NCI-H510A treated with DMSO at 0.1 percent for 48 hours (cell line): Measurements from ENCODE around the gene MMP23B.
A peak's percentile ranks its signal among the peaks of the same experiment; 100 is the strongest.
"Not testable (repeated sequence)": the region's sequence is repeated elsewhere in the genome, so short reads cannot be mapped to it uniquely, and the experiment has no call there.

Experiments
- DNase-seq: peaks from one replicate; lab custom pipeline; 2025; lab: John Stamatoyannopoulos, UW

MMP23B gene

DNA sequence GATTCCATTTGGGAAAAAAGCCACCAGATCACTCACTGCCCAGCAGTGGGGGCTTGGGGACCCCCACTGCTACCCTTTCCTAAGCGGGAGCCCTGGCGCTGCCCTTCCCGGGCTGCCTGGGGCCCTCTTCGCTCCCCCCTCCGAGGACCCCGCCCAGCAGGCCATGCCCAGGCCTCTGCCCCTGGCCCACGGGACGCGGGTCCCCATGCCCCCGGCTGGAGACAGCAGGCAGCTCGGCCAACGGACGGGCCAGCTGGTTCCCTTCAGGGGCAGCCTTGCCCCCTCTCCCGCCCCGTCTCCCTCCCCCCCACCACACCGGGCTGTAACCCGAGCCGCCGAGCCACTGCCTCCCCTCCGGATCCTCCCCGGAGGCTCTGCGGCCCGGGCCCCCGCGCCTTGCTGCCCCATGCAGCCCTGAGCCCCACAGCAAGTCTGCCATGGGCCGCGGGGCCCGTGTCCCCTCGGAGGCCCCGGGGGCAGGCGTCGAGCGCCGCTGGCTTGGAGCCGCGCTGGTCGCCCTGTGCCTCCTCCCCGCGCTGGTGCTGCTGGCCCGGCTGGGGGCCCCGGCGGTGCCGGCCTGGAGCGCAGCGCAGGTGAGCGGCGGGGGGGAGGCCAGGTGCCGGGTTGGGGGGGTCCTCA, at the start of gene MMP23B:
TSS of gene MMP23B (plus strand) at position 392 of the 639 bp plus-strand sequence. CDS start at position 438, 46 bp downstream.
- peak; percentile 49 for DNase-seq

DNA sequence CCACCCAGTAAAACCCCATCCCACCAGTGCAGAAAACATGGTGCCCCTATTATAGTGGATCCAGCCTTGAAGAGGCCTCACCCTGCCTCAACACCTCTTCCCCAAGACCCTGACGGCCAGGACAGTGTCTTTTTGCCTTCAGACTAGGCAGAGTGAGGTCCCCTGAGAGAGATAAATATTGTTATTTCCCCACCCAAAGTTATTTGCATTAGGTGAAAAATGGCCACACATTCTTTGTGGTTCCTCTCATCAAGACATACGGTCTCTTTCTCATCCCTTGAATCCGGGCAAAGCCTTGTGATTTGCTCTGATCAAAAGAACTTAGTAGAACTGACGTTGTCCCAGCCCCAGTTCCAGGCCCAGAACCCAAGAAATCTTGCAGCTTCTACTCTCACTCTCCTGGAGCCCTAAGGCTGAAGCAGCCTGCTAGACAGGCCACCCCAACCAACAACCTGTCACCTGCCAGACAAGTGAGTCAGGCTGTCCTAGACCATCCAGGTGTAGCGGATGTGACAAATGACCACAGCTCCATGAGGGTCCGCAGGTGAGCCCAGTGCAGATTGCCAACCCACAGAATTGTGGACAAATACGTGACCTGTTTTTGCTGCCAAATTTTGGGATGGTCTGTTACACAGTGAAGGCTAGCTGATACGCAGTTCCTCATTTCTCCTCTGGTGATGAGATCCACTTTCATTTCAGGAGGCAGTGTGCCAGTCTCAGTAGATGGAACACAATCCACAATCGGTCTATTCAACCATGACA, 49.2 kb upstream of the MMP23B start:
- DNase-seq: no peak

DNA sequence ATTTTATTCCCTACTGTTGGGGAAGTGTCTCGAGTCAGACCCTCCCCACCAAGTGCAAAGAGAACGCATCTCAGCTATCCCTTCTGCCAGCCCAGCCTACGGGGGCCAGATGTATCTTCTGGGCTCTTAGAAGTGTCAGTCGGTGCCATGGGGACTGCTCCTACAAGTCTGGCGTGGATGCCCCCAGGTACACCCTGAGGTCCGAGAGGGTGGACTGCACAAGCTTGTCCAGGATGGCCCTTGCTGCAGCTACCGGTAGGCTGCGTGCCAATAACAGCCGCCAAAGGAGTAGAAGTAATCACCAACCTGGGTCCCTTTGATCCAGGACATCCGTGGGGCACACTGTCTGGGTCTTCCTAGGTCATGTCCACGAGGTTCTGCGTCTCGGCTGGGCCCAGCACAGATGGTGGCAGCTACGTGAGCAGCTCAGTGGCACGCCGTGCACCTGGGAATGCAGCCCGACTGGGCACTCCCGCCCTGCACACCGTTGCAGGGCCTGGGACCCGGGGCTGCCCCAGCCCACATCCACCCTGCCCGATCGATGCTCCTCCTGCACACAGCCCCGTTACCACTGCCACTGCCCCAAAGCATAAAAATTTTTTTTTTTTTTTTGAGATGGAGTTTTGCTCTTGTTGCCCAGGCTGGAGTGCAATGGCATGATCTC, 48.5 kb upstream of the MMP23B start:
- no peak for DNase-seq

DNA sequence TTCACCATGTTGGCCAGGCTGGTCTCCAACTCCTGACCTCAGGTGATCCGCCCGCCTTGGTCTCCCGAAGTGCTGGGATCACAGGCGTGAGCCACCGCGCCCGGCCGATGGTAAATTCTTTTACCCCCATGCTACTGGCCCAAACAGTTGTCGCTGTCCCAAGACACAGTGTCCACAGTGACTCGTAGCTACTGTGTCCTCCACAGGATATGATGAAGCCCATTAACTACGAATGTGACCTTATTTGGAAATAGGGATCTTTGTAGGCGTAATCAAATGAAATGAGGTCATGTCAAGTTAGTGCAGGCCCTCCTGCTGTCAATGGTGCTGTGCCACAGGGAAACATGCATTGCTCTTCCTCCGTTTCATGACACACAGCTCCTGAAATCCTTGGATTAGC, 40.5 kb upstream of the MMP23B start:
- no peak for DNase-seq

DNA sequence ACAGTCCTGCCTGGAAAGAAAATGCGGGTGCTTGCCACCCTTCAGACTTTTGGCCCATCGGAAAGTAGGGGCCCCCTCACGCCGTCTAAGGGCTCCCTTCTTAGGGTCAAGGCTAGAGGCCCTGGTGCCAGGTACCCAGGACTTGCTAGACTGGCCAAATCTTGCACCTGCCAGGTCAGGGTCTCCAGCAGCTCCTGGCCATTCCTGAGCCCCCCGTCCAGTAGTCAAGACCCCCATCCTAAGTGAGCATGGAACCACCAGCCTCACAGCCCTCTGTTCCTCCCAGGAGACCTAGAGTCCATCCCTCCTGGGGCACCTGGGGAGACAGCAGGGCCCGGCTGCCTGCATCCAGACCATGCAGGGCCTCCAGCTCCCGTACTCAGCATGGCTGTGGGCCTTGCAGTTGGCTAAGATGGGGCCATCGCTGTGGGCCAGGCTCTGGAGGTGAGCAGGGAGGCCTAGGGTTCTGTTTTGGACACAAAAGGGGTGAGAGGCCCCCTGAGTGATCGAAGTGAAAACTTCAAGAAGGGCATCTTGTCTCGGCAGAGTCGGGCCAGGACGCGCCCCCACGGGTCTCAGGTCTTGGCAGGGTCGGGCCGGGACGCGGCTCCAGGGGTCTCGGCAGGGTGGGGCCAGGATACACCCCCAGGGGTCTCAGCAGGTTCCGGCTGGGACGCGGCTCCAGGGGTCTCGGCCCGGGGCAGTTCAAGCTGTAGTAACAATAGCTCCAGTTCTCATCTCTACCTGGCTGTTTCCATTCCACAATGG, 38.0 kb upstream of the MMP23B start:
- DNase-seq: no peak

DNA sequence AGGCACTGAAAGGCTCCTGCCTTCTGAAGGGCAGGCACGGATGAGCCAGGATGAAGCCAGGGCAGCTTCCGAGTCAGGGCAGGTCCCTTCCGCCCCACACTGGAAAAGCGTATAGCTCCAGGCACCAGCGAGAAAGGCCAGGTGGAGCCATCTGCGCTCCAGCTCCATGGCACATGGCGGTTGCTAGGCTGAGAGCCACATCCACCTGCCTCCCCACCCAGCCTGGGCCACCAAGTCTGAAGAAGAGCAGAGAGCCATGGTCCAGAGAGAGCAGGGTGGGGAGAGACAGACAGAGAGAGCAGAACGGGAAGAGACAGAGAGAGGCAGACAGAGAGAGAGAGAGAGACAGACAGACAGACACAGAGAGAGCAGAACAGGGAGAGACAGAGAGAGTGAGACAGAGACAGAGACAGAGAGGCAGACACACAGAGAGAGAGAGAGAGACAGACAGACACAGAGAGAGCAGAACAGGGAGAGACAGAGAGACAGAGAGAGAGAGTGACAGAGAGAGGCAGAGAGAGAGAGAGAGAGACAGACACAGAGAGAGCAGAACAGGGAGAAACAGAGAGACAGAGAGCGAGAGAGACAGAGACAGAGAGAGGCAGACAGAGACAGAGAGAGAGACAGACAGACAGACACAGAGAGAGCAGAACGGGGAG, 37.2 kb upstream of the MMP23B start:
- peak; percentile 82 for DNase-seq

DNA sequence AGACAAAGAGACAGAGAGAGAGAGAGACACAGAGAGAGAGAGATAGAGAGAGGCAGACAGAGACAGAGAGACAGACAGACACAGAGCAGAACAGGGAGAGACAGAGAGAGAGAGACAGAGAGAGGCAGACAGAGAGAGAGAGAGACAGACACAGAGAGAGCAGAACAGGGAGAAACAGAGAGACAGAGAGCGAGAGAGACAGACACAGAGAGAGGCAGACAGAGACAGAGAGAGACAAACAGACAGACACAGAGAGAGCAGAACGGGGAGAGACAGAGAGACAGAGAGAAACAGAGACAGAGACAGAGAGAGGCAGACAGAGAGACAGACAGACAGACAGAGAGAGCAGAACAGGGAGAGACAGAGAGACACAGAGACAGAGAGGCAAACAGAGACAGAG, 36.6 kb upstream of the MMP23B start:
- not testable (repeated sequence) for DNase-seq

DNA sequence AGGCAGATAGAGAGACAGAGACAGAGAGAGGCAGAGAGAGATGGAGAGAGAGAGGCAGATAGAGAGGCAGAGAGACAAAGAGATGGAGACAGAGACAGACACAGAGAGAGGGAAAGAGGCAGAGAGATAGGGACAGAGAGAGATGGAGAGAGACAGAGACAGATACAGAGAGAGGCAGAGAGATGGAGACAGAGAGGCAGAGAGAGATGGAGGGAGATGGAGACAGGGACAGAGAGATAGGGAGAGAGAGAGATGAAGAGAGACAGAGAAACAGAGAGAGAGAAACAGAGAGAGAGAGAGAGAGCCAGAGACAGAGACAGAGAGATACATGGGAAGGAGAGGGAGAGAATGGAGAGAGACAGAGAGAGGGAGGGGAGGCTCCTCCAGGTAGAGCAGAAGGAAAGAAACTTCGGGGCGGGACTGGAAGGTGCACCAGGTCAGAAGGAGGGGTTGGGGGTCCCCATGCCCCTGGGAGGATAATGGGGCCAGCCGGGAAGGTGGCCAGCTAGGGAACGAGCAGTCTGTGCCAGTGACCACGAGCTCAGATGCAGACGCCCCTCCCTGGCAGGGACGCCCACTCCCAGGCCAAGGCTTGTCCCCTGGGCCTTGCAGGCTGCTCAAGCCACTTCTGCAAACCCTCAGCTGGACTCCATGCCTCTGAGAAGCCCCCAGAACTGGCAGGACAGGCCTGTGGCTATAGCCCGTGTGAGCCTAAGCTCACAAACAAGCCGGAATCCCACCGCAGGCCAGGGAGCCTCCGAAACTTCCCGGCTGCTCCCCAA, 35.3 kb upstream of the MMP23B start:
- DNase-seq: no peak

DNA sequence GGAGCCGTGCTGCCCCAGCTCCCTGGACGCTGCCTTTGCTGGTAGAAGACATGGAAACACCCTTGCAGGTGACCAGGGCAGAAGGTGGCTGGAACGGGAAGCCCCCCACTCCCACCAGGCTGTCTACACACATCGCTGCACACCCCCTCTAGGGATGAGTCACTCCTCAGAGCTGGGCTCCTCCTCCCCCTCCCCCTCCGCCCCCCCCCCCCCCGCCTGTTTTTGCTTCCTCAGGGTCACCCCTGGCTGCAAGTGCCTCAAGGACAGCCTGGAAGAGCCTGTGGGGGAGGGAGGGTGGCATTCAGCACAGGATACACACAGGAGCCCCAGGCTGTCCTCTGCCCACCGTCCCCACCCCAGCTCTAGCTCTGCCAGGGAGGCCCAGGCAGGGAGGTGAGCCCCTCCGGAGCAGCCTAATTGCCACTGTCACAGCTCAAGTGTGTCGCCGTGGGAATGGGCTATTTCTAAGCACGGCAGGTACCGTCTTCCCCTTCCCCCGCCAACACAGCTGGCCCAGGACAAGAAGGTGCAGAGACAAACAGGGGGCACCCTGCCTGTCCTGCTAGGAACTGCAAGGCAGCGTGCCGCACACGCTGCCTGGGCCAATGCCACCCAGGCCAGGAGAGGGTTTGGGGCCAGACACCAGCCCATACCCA, 34.6 kb upstream of the MMP23B start:
- no peak for DNase-seq

DNA sequence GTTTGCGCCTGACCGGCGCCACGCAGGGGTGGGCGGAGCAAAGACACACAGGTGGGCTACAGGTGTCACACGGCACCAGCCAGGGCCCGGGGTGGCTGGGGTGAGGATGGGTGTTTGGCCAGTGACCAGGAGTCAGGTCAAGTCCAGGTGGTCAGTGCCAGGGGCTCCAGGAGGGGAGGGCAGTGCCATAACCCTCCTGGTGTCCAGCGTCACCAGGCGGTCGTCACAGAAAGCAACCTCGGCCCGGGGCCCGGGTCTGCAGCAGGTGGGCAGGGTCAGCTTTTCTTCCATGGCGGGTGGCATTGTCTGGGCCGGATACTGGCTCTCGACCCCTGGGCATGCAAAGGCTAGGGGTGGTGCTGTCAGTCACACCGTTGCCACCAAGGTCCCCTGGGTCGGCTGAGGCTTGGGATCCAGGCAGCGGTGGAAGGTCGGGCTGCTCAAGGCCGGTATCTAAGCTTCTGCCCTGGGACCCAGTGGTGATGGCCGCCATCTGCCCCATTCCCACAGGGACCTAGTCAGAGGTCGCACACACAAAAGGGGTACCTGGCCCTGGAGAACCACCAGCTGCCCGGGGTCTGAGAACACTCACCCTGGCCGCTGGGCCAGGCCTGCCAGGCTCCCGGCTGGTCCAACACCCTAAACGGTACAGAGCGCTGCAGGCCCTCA, 33.8 kb upstream of the MMP23B start:
- DNase-seq: no peak

DNA sequence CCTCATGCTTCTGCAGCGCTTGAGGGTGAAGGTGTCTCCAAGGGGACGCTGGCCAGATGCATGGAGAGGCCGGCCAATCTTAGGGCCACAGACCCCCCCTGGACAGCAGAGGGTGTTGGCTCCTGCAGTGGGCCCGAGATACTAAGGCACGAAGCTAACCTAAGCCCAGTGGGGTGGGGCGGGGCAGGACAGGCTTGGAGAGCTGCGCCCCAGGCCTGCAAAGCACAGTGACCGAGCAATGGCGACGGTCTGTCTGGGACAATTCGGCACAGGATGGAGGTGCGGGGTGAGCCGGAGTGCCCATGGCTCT, 33.3 kb upstream of the MMP23B start:
- no peak for DNase-seq

DNA sequence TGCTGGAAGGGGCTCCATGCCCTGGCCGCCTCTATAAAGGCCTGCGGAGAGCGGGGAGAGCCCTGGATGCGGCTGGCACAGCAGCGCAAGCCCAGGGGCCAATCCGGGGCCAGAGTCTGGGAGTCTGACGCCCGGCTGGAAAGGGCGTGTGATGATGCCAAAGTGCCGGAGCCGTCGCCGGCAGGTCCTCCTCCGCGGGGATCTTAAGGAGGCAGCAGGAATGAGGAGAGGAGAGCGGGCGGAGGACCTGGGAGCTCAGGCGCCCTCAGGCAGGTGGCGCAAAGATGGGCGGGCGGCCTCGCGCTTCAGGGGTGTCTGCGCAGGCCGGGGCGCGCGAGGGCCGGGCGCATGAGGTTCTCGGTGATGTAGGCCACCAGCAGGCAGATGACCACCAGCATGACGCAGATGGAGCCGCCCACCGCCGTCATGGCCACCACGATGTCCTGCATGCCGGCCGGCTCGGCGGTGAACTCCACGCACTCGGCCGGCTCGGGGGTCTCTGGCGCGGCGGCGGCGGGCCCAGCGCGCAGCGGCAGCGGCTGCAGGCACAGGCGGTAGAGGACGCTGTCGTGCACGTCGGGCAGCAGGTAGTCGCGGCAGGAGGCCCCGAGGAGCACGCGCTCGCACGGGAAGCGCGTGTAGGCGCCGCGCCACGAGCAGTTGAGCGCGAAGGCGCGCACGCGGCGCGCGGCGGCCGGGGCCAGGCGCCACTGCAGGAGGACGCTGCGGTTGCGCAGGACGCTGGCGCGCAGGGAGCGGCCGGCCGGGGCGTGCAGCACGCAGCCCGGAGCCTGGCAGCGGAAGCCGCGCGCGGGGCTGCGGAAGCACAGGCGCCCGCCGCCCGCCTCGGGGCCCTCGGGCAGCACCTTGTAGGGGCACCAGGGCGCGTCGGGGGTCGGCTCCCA, 32.7 kb upstream of the MMP23B start:
- no peak for DNase-seq

DNA sequence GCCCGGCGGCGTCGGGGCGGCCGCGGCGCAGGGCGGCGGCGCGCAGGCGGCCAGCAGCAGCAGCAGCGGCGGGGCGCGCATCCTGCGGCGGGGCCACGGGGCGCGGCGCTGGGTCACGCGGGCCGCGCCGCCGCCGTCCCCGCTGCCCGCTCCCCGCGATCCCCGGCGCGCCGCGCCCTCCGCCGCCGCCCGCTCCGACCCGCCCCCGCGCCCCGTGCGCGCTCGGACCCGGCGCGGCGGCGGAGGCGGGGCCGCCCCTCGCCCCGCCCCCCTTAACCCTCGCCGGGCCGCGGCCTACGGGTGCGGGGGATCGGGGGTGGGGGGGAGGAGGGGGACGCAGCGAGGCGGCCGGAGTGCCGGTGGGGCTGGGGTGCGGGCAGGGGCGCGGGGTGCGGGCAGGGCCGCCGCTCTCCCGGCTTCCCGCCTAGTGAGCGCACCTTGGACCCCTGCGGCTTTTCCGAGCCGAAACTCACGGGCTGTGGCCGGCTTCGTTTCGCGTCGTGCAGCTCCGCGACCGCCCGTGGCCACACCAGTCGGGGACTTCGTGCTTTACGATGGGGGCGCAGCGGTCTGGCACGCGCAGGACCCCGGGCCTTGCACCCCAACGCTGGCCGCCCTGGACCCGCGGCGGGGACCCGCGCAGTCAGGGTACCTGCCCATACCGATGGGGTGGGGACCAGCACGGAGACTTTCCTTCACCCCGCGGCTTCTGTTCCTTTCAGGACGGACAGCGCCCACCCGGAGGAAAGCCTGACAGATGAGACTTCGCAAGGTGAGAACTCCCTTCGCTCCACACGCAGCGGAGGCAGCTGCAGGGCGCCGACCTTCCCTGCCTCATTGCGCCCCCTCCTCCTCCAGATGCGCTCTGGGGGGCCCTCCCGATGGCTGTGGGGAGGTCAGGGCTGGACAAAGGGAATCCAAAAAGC, 31.8 kb upstream of the MMP23B start, which contains the start of gene FNDC10:
TSS of gene FNDC10 (minus strand) at position 201 of the 926 bp plus-strand sequence. CDS start at position 81, 120 bp downstream.
- no peak for DNase-seq

DNA sequence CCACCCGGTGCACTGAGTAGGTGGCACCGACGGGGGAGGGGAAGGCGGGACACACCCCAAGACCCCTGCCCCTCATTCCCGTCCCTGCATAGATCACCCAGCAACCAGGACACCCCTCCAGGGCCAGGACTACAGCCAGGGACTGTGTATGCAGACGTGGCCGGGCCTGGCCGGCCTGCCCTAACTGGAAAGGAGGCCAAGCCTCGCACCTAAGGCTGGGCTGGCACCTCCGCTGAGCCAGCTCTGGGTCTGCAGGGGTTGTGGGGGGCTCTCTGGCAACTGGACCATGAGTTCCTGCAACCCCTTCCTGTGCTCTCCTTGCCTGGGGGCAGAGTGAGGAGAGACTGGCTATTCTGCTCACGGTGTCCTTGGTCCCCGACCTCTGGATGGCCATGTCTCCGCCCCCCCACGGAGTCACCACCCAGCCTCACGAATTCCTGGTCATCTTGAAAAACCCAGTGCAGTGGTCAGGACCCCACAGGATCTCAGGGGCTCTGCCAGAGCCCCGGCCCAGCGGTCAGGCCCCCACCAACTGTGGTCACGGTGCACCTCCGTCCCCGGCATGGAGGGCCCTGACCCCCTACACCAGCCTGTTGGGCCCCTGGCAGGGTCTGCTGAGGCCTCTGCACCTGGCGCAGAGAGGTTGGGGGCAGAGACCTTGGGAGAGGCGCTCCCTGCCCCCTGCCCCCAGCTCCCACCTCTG, 31.0 kb upstream of the MMP23B start:
- no peak for DNase-seq

DNA sequence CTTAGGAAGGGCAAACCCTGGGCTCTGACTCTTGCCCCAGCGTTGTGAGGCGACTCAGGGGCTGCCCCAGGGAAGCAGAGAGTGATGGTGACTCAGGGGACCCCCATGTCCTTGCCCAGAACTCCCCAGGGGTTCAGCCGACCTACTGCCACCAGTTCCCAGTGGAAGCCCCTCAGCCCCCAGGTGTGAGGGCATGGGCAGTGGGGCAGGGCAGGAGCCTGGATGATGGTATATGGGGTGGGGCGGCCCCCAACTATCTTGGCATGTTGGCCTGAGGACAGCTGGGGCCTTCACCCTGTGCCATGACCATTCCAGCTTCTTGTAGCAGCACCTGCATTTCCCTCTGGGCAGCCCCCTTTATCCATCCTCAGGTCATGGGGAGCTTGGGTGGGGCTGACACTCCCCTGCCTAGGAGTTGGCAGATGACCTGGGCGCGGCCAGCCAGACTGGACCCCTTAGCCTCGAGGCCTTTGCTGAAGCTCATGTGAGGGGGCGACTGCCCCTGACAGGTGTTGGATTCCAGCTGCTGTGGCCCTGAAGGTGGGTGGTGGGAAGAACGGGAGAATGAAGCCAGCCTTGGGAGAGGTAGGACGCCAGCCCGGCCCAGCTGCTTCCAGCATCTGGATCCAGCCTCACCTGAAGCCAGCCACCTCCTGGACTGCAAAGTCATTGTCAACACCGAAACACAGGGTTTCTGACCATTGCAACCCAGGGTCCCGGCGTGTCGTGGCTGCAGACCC, 30.2 kb upstream of the MMP23B start:
- no peak for DNase-seq

DNA sequence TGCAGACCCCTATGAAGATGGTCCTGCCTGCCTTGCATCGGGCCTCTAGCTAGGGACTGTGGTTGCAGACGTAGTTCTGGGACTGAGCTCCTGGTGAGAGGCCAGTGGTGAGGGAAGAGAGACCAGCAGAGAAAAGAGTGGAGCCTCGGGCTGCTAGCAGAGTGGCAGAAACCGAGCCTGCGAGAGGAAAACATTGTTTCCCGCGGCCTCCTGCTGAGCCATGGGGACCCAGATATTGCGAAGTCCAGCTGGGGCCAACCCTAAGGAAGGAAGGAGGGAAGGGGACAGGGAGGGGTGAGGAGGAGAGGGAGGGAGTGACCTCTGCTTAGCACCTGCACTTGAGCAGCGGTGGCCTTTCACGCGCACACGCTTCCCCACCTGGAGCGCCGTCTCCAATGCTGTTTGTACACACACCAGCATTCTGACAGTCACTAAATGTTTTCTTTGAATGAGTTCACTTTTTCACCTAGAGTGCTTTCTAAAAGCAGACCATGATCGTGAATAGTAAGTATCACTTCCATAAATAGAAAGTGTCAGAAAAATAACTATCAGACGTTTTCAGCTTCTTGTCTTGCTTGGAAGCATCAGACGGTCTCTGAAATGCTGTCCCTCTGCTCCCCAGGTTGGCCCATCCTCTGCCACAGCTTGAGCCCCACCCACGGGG, 29.5 kb upstream of the MMP23B start:
- no peak for DNase-seq
